HCT116 (cell line): ENCODE data around the gene CACNA2D3. TPM values are rescaled to one million over a fixed set of nuclear protein-coding genes. Genes with fewer than 3 reads are reported as not detected.

Experiments used
- ATAC-seq: fragments of 200-7000 bp; cut with Tn5 transposase; 2 replicates; pipeline ENCODE4 v1.9.1; 2020; ENCODE audit warnings: mild to moderate bottlenecking, moderate library complexity
- BruUV-seq: library from RNA; stranded (reverse); fragments of 400-500 nt; replicated peaks from 2 replicates; lab custom pipeline; 2021; lab: Mats Ljungman, UMichigan
- CTCF ChIA-PET: fragments of 300-600 bp; sonication (Branson Sonifier 250); formaldehyde crosslinking; loops from one replicate; lab custom pipeline; 2021; ENCODE audit warnings: antibody characterized with exemption; lab: Charles Lee
- POLR2A ChIA-PET: fragments of 300-600, 350-600 bp; sonication (Branson Sonifier 250); formaldehyde crosslinking; loops from one replicate; lab custom pipeline; 2021; ENCODE audit warnings: antibody characterized with exemption; lab: Charles Lee
- RAD21 ChIA-PET, 2 experiments: fragments of 300-600 bp; sonication (Branson Sonifier 250); formaldehyde crosslinking; loops; one replicate each; lab custom pipeline; 2023; ENCODE audit warnings: low total read pairs in 2 of 2; ENCODE audit not compliant: uncharacterized antibody in 2 of 2, unreplicated experiment in 2 of 2, low non-redundant PET in 1 of 2; lab: Charles Lee
- DNase-seq: peaks from one replicate; pipeline ENCODE4 v3.0.0-alpha.2; 2010; ENCODE audit warnings: low read depth, low spot score
- H2AFZ ChIP-seq: fragments of 200-600 bp; shearing (Covaris generic), sonication (generic); 2 replicates; pipeline ENCODE4 v1.6.1; 2017; ENCODE audit warnings: low read depth, mixed run types, mixed read lengths, antibody characterized with exemption, low read length; ENCODE audit not compliant: poor library complexity, severe bottlenecking
- H3K27ac ChIP-seq: 2 replicates; pipeline ENCODE4 v1.5.1; 2012; ENCODE audit warnings: low read depth, low read length
- H3K27me3 ChIP-seq: fragments of 200-600 bp; sonication (generic); 2 replicates; pipeline ENCODE4 v1.6.1; 2016; ENCODE audit warnings: mixed run types, low read length, mixed read lengths; ENCODE audit not compliant: insufficient read depth
- H3K36me3 ChIP-seq, 2 experiments: fragments of 200-500 bp in 1 of 2; fragments of 200-600 bp in 1 of 2; sonication (Bioruptor generic) in 1 of 2; sonication (generic) in 1 of 2; 2 replicates each; pipeline versions ENCODE4 v1.5.1 to v1.6.1; 2014 to 2016; ENCODE audit warnings: low read length in 2 of 2, inconsistent platforms in 1 of 2, mixed read lengths in 1 of 2, mixed run types in 1 of 2; ENCODE audit not compliant: insufficient read depth in 2 of 2, control insufficient read depth in 1 of 2
- H3K4me1 ChIP-seq, 2 experiments: fragments of 200-600 bp in 1 of 2; sonication (generic) in 1 of 2; 2 replicates each; pipeline versions ENCODE4 v1.5.1 to v1.6.1; 2012 to 2017; ENCODE audit warnings: low read length in 2 of 2, inconsistent platforms in 1 of 2, mild to moderate bottlenecking in 1 of 2, mixed read lengths in 1 of 2, mixed run types in 1 of 2, moderate library complexity in 1 of 2; ENCODE audit not compliant: insufficient read depth in 2 of 2, control insufficient read depth in 1 of 2
- H3K4me2 ChIP-seq: fragments of 200-600 bp; sonication (generic); 2 replicates; pipeline ENCODE4 v1.6.1; 2017; ENCODE audit warnings: mixed run types, low read length, mixed read lengths
- H3K4me3 ChIP-seq, 2 experiments: fragments of 200-600 bp in 1 of 2; sonication (generic) in 1 of 2; replicated peaks in 1 of 2; 2 replicates each; pipeline ENCODE4 v1.5.1; 2011 to 2016; ENCODE audit warnings: low read length in 2 of 2, control low read depth in 1 of 2, low read depth in 1 of 2, mild to moderate bottlenecking in 1 of 2, mixed read lengths in 1 of 2, mixed run types in 1 of 2
- H3K79me2 ChIP-seq: fragments of 200-600 bp; sonication (generic); 2 replicates; pipeline ENCODE4 v1.6.1; 2017; ENCODE audit warnings: mild to moderate bottlenecking, mixed run types, low read length, moderate library complexity, mixed read lengths; ENCODE audit not compliant: insufficient read depth
- H3K9ac ChIP-seq: fragments of 200-600 bp; sonication (generic); 2 replicates; pipeline ENCODE4 v1.6.1; 2016; ENCODE audit warnings: low read length, mixed read lengths
- H3K9me2 ChIP-seq: fragments of 200-600 bp; sonication (generic), shearing (Covaris generic); 2 replicates; pipeline ENCODE4 v1.6.1; 2017; ENCODE audit warnings: mixed run types, mild to moderate bottlenecking, moderate library complexity; ENCODE audit not compliant: insufficient read depth
- H3K9me3 ChIP-seq, 2 experiments: fragments of 200-500 bp in 1 of 2; fragments of 200-600 bp in 1 of 2; sonication (Bioruptor generic) in 1 of 2; sonication (generic) in 1 of 2; 2 replicates each; pipeline ENCODE4 v1.6.1; 2014 to 2017; ENCODE audit warnings: low read length in 2 of 2, mixed read lengths in 2 of 2, inconsistent platforms in 1 of 2, low read depth in 1 of 2, mild to moderate bottlenecking in 1 of 2, mixed run types in 1 of 2, moderate library complexity in 1 of 2; ENCODE audit not compliant: control insufficient read depth in 1 of 2, insufficient read depth in 1 of 2
- H4K20me1 ChIP-seq: fragments of 200-600 bp; sonication (generic), shearing (Covaris generic); 2 replicates; pipeline ENCODE4 v1.6.1; 2017; ENCODE audit warnings: mixed run types, mild to moderate bottlenecking, moderate library complexity; ENCODE audit not compliant: insufficient read depth
- CBX3 ChIP-seq: IDR thresholded peaks from 2 replicates; pipeline ENCODE4 v1.6.1; 2012; ENCODE audit warnings: low read depth
- CEBPB ChIP-seq: IDR thresholded peaks from 2 replicates; pipeline ENCODE4 v1.6.1; 2012; ENCODE audit warnings: low read depth
- EGR1 ChIP-seq: IDR thresholded peaks from 2 replicates; pipeline ENCODE4 v1.6.1; 2012; ENCODE audit warnings: low read depth
- ELF1 ChIP-seq: IDR thresholded peaks from 2 replicates; pipeline ENCODE4 v1.6.1; 2012; ENCODE audit warnings: low read depth, borderline replicate concordance
- EZH2 ChIP-seq: fragments of 200-600 bp; sonication (generic); IDR thresholded peaks from 2 replicates; pipeline ENCODE4 v1.6.1; 2017; ENCODE audit warnings: antibody characterized with exemption, mixed run types
- EZH2phosphoT487 ChIP-seq: fragments of 200-600 bp; IDR thresholded peaks from 2 replicates; pipeline ENCODE4 v1.6.1; 2018; ENCODE audit warnings: antibody characterized with exemption, borderline replicate concordance
- FOSL1 ChIP-seq: IDR thresholded peaks from 2 replicates; pipeline ENCODE4 v1.6.1; 2012; ENCODE audit warnings: low read depth
- JUND ChIP-seq: IDR thresholded peaks from 2 replicates; pipeline ENCODE4 v1.6.1; 2012
- POLR2AphosphoS5 ChIP-seq: IDR thresholded peaks from 2 replicates; pipeline ENCODE4 v1.6.1; 2011; ENCODE audit warnings: mild to moderate bottlenecking, low read depth, low read length, moderate library complexity
- SRF ChIP-seq: IDR thresholded peaks from 2 replicates; pipeline ENCODE4 v1.6.1; 2012; ENCODE audit warnings: low read depth
- TCF7L2 ChIP-seq: IDR thresholded peaks from 2 replicates; pipeline ENCODE4 v1.7.0; 2011; ENCODE audit warnings: borderline replicate concordance, inconsistent platforms; ENCODE audit not compliant: insufficient read depth, insufficient read length; ENCODE audit errors: extremely low read depth
- YY1 ChIP-seq: IDR thresholded peaks from 2 replicates; pipeline ENCODE4 v1.6.1; 2011; ENCODE audit warnings: low read length, low read depth, moderate library complexity, mild to moderate bottlenecking; ENCODE audit not compliant: insufficient replicate concordance; ENCODE audit errors: extremely low read depth
- ZFX ChIP-seq: fragments of 450-650 bp; IDR thresholded peaks from 2 replicates; pipeline ENCODE4 v1.6.1; 2017
- ZNF274 ChIP-seq: fragments of 200-500 bp; sonication (Bioruptor generic); IDR thresholded peaks from 2 replicates; pipeline ENCODE4 v1.6.1; 2014; ENCODE audit warnings: mild to moderate bottlenecking, low read depth, low read length, inconsistent platforms
- intact Hi-C: fragments of 100-400 bp; cut with micrococcal nuclease; formaldehyde crosslinking; loops from 2 replicates; pipeline ENCODE4 v1.10.0; 2022
- total RNA-seq: library from RNA; stranded (reverse); gene quantifications from one replicate; pipeline ENCODE4 v1.2.1, GENCODE V29; 2021; ENCODE audit not compliant: unreplicated experiment
- TF ChIP-seq, protein P1 (sequence below), 3 experiments: fragments of 200-600 bp in 1 of 3; sonication (generic) in 1 of 3; IDR thresholded peaks in 2 of 3; conservative IDR thresholded peaks in 1 of 3; 2 replicates each; pipeline ENCODE4 v1.5.1; 2012 to 2017; ENCODE audit warnings: low read depth in 2 of 3, low read length in 2 of 3, antibody characterized with exemption in 1 of 3, borderline replicate concordance in 1 of 3, control low read depth in 1 of 3, mild to moderate bottlenecking in 1 of 3, mixed read lengths in 1 of 3, mixed run types in 1 of 3, moderate library complexity in 1 of 3; ENCODE audit not compliant: insufficient read depth in 1 of 3
- TF ChIP-seq, protein P2 (sequence below): IDR thresholded peaks from 2 replicates; pipeline ENCODE4 v1.6.1; 2012

CACNA2D3 gene
- total RNA-seq, 1 experiment from 2014 or later, result 0.20 TPM

DNA sequence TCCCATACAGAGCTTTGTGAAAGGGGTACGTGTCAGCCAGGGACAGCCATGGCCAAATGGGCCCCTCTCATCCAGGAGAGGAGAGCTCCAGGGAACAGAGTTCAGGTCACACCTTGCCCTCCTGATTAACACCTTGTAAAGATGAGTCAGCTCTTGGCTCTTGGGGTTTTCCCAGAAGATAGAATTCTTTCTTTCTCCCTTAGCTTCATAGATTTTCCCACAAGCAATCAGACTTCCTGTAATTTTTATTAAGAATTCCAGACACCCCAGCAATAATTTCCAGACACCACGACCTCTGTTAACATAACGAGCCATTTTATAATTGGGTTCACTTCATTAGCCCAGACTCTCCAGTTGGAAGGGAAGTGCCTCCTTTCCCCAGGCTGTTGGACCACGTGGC is 719.1 kb downstream of the CACNA2D3 start:
- no peak overlapping the region for H3K4me2 ChIP-seq
- CTCF ChIA-PET, result no interaction called here

DNA sequence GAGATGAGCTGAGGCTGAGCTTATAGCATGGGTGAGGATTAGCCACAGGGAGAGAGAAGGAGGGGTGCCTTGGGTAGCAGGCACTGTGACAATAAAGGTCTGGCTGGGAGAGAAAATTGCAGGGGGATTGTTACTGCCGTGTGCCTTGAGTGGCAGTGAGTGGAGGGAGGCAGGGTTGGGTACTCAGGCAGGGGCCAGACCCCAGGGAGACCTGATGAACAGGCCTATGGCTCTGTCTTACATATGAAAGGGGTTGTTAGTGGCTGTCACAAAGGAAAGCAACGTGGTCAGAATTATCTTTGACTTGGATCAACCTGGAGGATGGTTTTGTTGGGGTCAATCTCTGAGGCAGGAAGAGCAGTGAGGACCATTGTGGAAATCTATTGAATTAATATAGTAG is 721.0 kb downstream of the CACNA2D3 start:
- Histone ChIP-seq H3K4me2 (no peak overlapping the region), H3K79me2 (no peaks in the 10 kb centered on the region), H4K20me1 (no peaks in the 10 kb centered on the region), H3K4me1 (no peaks in the 10 kb centered on the region), H3K9me2 (no peaks in the 10 kb centered on the region), H3K27me3 (no peaks in the 10 kb centered on the region), H3K36me3 (no peaks in the 10 kb centered on the region), H2AFZ (no peak overlapping the region), H3K9ac (no peak overlapping the region), H3K9me3 (no peaks in the 10 kb centered on the region), H3K4me3 (no peak overlapping the region), H3K27ac (no peak overlapping the region)
- intact Hi-C loops, result no loop called here
- ATAC-seq (no peak), DNase-seq (no peak)
- ChIA-PET RAD21 (no interaction called here), CTCF (no interaction called here), POLR2A (no interaction called here)
- no TSS peak for BruUV-seq
- TF ChIP-seq EZH2phosphoT487 (no peak), YY1 (no peak), JUND (no peak), ELF1 (no peak), FOSL1 (no peak), TCF7L2 (no peak), CEBPB (no peak), POLR2AphosphoS5 (no peak), EZH2 (no peak), SRF (no peak), EGR1 (no peak)

More for the DNA sequence above, 719.1 kb downstream of the CACNA2D3 start:
- no peaks in the 10 kb centered on the region for H3K9me2 ChIP-seq
- ChIA-PET RAD21 (no interaction called here), POLR2A (no interaction called here)
- no peak overlapping the region for H2AFZ ChIP-seq
- DNase-seq, result no peak
- H4K20me1 ChIP-seq, result no peaks in the 10 kb centered on the region
- H3K9ac ChIP-seq, result no peak overlapping the region
- intact Hi-C loops, result no loop called here
- no peak overlapping the region for H3K4me3 ChIP-seq
- no peaks in the 10 kb centered on the region for H3K4me1 ChIP-seq
- H3K27me3 ChIP-seq, result no peaks in the 10 kb centered on the region
- no peak overlapping the region for H3K27ac ChIP-seq
- H3K9me3 ChIP-seq, result no peaks in the 10 kb centered on the region
- no TSS peak for BruUV-seq
- TF ChIP-seq, protein P1, sequence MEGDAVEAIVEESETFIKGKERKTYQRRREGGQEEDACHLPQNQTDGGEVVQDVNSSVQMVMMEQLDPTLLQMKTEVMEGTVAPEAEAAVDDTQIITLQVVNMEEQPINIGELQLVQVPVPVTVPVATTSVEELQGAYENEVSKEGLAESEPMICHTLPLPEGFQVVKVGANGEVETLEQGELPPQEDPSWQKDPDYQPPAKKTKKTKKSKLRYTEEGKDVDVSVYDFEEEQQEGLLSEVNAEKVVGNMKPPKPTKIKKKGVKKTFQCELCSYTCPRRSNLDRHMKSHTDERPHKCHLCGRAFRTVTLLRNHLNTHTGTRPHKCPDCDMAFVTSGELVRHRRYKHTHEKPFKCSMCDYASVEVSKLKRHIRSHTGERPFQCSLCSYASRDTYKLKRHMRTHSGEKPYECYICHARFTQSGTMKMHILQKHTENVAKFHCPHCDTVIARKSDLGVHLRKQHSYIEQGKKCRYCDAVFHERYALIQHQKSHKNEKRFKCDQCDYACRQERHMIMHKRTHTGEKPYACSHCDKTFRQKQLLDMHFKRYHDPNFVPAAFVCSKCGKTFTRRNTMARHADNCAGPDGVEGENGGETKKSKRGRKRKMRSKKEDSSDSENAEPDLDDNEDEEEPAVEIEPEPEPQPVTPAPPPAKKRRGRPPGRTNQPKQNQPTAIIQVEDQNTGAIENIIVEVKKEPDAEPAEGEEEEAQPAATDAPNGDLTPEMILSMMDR (IDR thresholded peaks at IDR 0.05 in 2 of 3, conservative IDR thresholded peaks at IDR 0.05 in 1 of 3; ENCODE audit: borderline replicate concordance in 1 of 3, insufficient read depth in 1 of 3, low read depth in 2 of 3, low read length in 2 of 3), result no peak
- no peak for TF ChIP-seq JUND
- no peak for TF ChIP-seq CBX3
- TF ChIP-seq CEBPB, result no peak
- TF ChIP-seq ZFX, result no peak
- TF ChIP-seq ZNF274, result no peak
- TF ChIP-seq, protein P2, sequence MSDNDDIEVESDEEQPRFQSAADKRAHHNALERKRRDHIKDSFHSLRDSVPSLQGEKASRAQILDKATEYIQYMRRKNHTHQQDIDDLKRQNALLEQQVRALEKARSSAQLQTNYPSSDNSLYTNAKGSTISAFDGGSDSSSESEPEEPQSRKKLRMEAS, result no peak
- no peak for TF ChIP-seq FOSL1
- TF ChIP-seq YY1, result no peak
- TF ChIP-seq, all 23 proteins: peak for 0
- Histone ChIP-seq H3K79me2 (no peaks in the 10 kb centered on the region), H3K36me3 (no peaks in the 10 kb centered on the region)
- no peak for ATAC-seq
